Activated CD4-positive, alpha-beta T cell treated with anti-CD3 and anti-CD28 coated beads, Interleukin-2, amount 10 ng/mL, durations not matched to agents 7 days and 5 days (primary cell): ENCODE data around the gene DHPS. TPM values are rescaled to one million over a fixed set of nuclear protein-coding genes. Genes with fewer than 3 reads are reported as not detected.
A peak's percentile ranks its signal among the peaks of the same experiment; 100 is the strongest.

Source experiments
- CTCF ChIA-PET: fragments of 350-600 bp; sonication (Branson Sonifier 250); formaldehyde crosslinking; loops from one replicate; lab custom pipeline; 2021; ENCODE audit warnings: antibody characterized with exemption; lab: Charles Lee
- POLR2A ChIA-PET: fragments of 350-600 bp; sonication (Branson Sonifier 250); formaldehyde crosslinking; loops from one replicate; lab custom pipeline; 2021; ENCODE audit warnings: antibody characterized with exemption; lab: Charles Lee
- DNase-seq: peaks from one replicate; pipeline ENCODE4 v3.0.0-alpha.2; 2020
- H3K27ac Mint-ChIP-seq: one replicate; pipeline ENCODE4 v1.8.0; 2021; ENCODE audit warnings: mild to moderate bottlenecking, moderate library complexity, mixed read lengths
- H3K27me3 Mint-ChIP-seq: one replicate; pipeline ENCODE4 v1.8.0; 2021; ENCODE audit warnings: mixed read lengths
- H3K36me3 Mint-ChIP-seq: one replicate; pipeline ENCODE4 v1.8.0; 2021; ENCODE audit warnings: low read depth, mixed read lengths
- H3K4me1 Mint-ChIP-seq: one replicate; pipeline ENCODE4 v1.8.0; 2021; ENCODE audit warnings: mixed read lengths
- H3K4me3 Mint-ChIP-seq: one replicate; pipeline ENCODE4 v1.8.0; 2021; ENCODE audit warnings: mild to moderate bottlenecking, moderate library complexity, mixed read lengths
- H3K9me3 Mint-ChIP-seq: one replicate; pipeline ENCODE4 v1.8.0; 2021; ENCODE audit warnings: mixed read lengths
- total RNA-seq, 2 experiments: library from RNA; stranded (reverse); gene quantifications; one replicate each; pipeline ENCODE4 v1.2.3, GENCODE V29; 2021

Gene DHPS
- total RNA-seq, 2 experiments from 2014 or later = 89.9 to 102 TPM

- Mint-ChIP-seq H3K9me3 (no peaks in the 10 kb centered on the region), H3K4me3 (peak overlapping the region; percentile 96), H3K27me3 (no peaks in the 10 kb centered on the region), H3K36me3 (peaks cover 22% of the 10 kb centered on the region), H3K4me1 (peaks cover 59% of the 10 kb centered on the region), H3K27ac (peak overlapping the region; percentile 99)
- DNase-seq = peak; percentile 74
- POLR2A ChIA-PET = interaction anchor here (1.0 kb wide), 1 partner anchor 9 kb away, joined by 8 read pairs; no protein-coding TSS in a partner anchor
- CTCF ChIA-PET = interaction anchor here (0.9 to 4.4 kb wide), 4 partner anchors 11 to 508 kb away, joined by 3 to 23 read pairs (median 4); partner anchors contain the start of gene DHPS
Measured at GRCh38 chr19:12668932-12669269, 12.8 kb downstream of the DHPS start.

GRCh38 chr19:12668346-12668745 is 13.3 kb downstream of the DHPS start:
- POLR2A ChIA-PET = interaction anchor here (1.0 kb wide), 1 partner anchor 10 kb away, joined by 8 read pairs; no protein-coding TSS in a partner anchor
- Mint-ChIP-seq H3K9me3 (no peaks in the 10 kb centered on the region), H3K36me3 (peaks cover 26% of the 10 kb centered on the region), H3K27me3 (no peaks in the 10 kb centered on the region), H3K27ac (peak overlapping the region; percentile 99), H3K4me1 (peaks cover 62% of the 10 kb centered on the region), H3K4me3 (peak overlapping the region; percentile 96)
- no peak for DNase-seq
- CTCF ChIA-PET = interaction anchor here (1.0 to 4.4 kb wide), 2 partner anchors 12 to 28 kb away, joined by 4 to 23 read pairs; partner anchors contain the start of gene DHPS

- CTCF ChIA-PET = interaction anchor here (1.0 kb wide), 1 partner anchor 28 kb away, joined by 4 read pairs; no protein-coding TSS in a partner anchor
- POLR2A ChIA-PET = no interaction called here
- Mint-ChIP-seq H3K36me3 (peaks cover 30% of the 10 kb centered on the region), H3K4me3 (peak overlapping the region; percentile 96), H3K9me3 (no peaks in the 10 kb centered on the region), H3K27me3 (no peaks in the 10 kb centered on the region), H3K27ac (peak overlapping the region; percentile 99), H3K4me1 (peaks cover 63% of the 10 kb centered on the region)
- no peak for DNase-seq
Measured at GRCh38 chr19:12667731-12668302, 13.9 kb downstream of the DHPS start.

- peaks cover 28% of the 10 kb centered on the region for H3K36me3 Mint-ChIP-seq
- POLR2A ChIA-PET = interaction anchor here (0.6 kb wide), 2 partner anchors 103 to 1463 kb away, joined by 4 read pairs; no protein-coding TSS in a partner anchor
- H3K4me1 Mint-ChIP-seq = peaks cover 59% of the 10 kb centered on the region
Measured at GRCh38 chr19:12666265-12667048, 15.2 kb downstream of the DHPS start, which contains the start of the genes MAN2B1 and WDR83. TSS of gene MAN2B1 (minus strand) at chr19:12666742. CDS start at chr19:12666701, 41 bp downstream. TSS of gene WDR83 (plus strand) at chr19:12666807. CDS start at chr19:12669791, 2,984 bp downstream.

GRCh38 chr19:12665671-12666264 is 15.9 kb downstream of the DHPS start:
- Mint-ChIP-seq H3K4me1 (peaks cover 57% of the 10 kb centered on the region), H3K27me3 (no peaks in the 10 kb centered on the region), H3K9me3 (no peaks in the 10 kb centered on the region), H3K4me3 (peak overlapping the region; percentile 96), H3K27ac (peak overlapping the region; percentile 77), H3K36me3 (peaks cover 34% of the 10 kb centered on the region)
- CTCF ChIA-PET = interaction anchor here (1.0 to 2.0 kb wide), 5 partner anchors 8 to 102 kb away, joined by 3 to 9 read pairs (median 3); no protein-coding TSS in a partner anchor
- POLR2A ChIA-PET = no interaction called here
- DNase-seq = no peak

More at GRCh38 chr19:12666265-12667048, 15.2 kb downstream of the DHPS start, which contains the start of the genes MAN2B1 and WDR83:
- peak within 1 kb of the TSS; percentile 99 for H3K27ac Mint-ChIP-seq
- H3K9me3 Mint-ChIP-seq = no peaks in the 10 kb centered on the region
- CTCF ChIA-PET = interaction anchor here (1.0 to 2.0 kb wide), 4 partner anchors 8 to 102 kb away, joined by 3 to 9 read pairs (median 3); no protein-coding TSS in a partner anchor
- no peaks in the 10 kb centered on the region for H3K27me3 Mint-ChIP-seq
- peak; percentile 78 for DNase-seq
- H3K4me3 Mint-ChIP-seq = peak within 1 kb of the TSS; percentile 96

- H3K27ac Mint-ChIP-seq = peak overlapping the region; percentile 77
- no peaks in the 10 kb centered on the region for H3K9me3 Mint-ChIP-seq
- H3K36me3 Mint-ChIP-seq = peaks cover 38% of the 10 kb centered on the region
- peaks cover 53% of the 10 kb centered on the region for H3K4me1 Mint-ChIP-seq
- H3K4me3 Mint-ChIP-seq = peak overlapping the region; percentile 96
- ChIA-PET CTCF (interaction anchor here (1.1 to 2.0 kb wide), 2 partner anchors 25 to 101 kb away, joined by 3 to 9 read pairs; no protein-coding TSS in a partner anchor), POLR2A (no interaction called here)
- peak; percentile 80 for DNase-seq
- H3K27me3 Mint-ChIP-seq = no peaks in the 10 kb centered on the region
Measured at GRCh38 chr19:12665281-12665573, 16.5 kb downstream of the DHPS start.

- Mint-ChIP-seq H3K36me3 (peaks cover 43% of the 10 kb centered on the region), H3K4me3 (peak overlapping the region; percentile 96), H3K27me3 (no peaks in the 10 kb centered on the region), H3K9me3 (no peaks in the 10 kb centered on the region), H3K27ac (peak overlapping the region; percentile 77), H3K4me1 (peaks cover 51% of the 10 kb centered on the region)
- ChIA-PET CTCF (interaction anchor here (0.8 to 2.0 kb wide), 4 partner anchors 8 to 105 kb away, joined by 3 to 9 read pairs (median 4); no protein-coding TSS in a partner anchor), POLR2A (no interaction called here)
- DNase-seq = no peak
Measured at GRCh38 chr19:12664406-12665280, 17.0 kb downstream of the DHPS start.

- ChIA-PET POLR2A (no interaction called here), CTCF (interaction anchor here (1.3 kb wide), 1 partner anchor 21 kb away, joined by 4 read pairs; no protein-coding TSS in a partner anchor)
- Mint-ChIP-seq H3K27me3 (no peaks in the 10 kb centered on the region), H3K4me1 (peaks cover 23% of the 10 kb centered on the region), H3K4me3 (no peak overlapping the region), H3K27ac (no peak overlapping the region), H3K9me3 (no peaks in the 10 kb centered on the region), H3K36me3 (peaks cover 63% of the 10 kb centered on the region)
- DNase-seq = no peak
Measured at GRCh38 chr19:12660980-12661379, 20.7 kb downstream of the DHPS start.

- Mint-ChIP-seq H3K9me3 (no peaks in the 10 kb centered on the region), H3K4me1 (peaks cover 5% of the 10 kb centered on the region), H3K36me3 (peaks cover 58% of the 10 kb centered on the region), H3K27me3 (no peaks in the 10 kb centered on the region), H3K27ac (no peak overlapping the region), H3K4me3 (no peak overlapping the region)
- DNase-seq = no peak
- ChIA-PET CTCF (no interaction called here), POLR2A (no interaction called here)
Measured at GRCh38 chr19:12657966-12658365, 23.7 kb downstream of the DHPS start.

- H3K36me3 Mint-ChIP-seq = peaks cover 57% of the 10 kb centered on the region
- no peaks in the 10 kb centered on the region for H3K9me3 Mint-ChIP-seq
- H3K27me3 Mint-ChIP-seq = no peaks in the 10 kb centered on the region
- peaks cover 5% of the 10 kb centered on the region for H3K4me1 Mint-ChIP-seq
- H3K27ac Mint-ChIP-seq = no peak overlapping the region
- CTCF ChIA-PET = no interaction called here
- POLR2A ChIA-PET = no interaction called here
- no peak overlapping the region for H3K4me3 Mint-ChIP-seq
- no peak for DNase-seq
Measured at GRCh38 chr19:12656899-12657571, 24.6 kb downstream of the DHPS start.

GRCh38 chr19:12655546-12655945 is 26.1 kb downstream of the DHPS start:
- Mint-ChIP-seq H3K9me3 (no peaks in the 10 kb centered on the region), H3K36me3 (peaks cover 54% of the 10 kb centered on the region), H3K4me1 (peaks cover 5% of the 10 kb centered on the region), H3K27ac (no peak overlapping the region), H3K4me3 (no peak overlapping the region), H3K27me3 (no peaks in the 10 kb centered on the region)
- ChIA-PET CTCF (interaction anchor here (0.5 to 2.0 kb wide), 2 partner anchors 16 to 622 kb away, joined by 3 to 4 read pairs; no protein-coding TSS in a partner anchor), POLR2A (no interaction called here)
- no peak for DNase-seq
